Panc1 (cell line): ENCODE measurements around the gene STK24.

ENCODE experiments used
- CTCF ChIP-seq: fragments of 450-650 bp; IDR thresholded peaks from 2 replicates; pipeline ENCODE4 v1.5.1; 2017; ENCODE audit warnings: mild to moderate bottlenecking
- REST ChIP-seq, 2 experiments: IDR thresholded peaks; 2 replicates each; pipeline ENCODE4 v1.6.1; 2011 to 2012; ENCODE audit warnings: low read depth in 2 of 2, control low read depth in 1 of 2, low read length in 1 of 2, mild to moderate bottlenecking in 1 of 2, moderate library complexity in 1 of 2; ENCODE audit not compliant: insufficient read depth in 1 of 2

GRCh38 chr13:98429081-98429480 is 147.8 kb downstream of the STK24 start:
- TF ChIP-seq CTCF (no peak), REST (IDR thresholded peaks at IDR 0.05; ENCODE audit: insufficient read depth in 1 of 2, low read depth in 2 of 2, low read length in 1 of 2) (no peak)
